HCT116 (cell line): ENCODE data around the gene DMD. TPM values are rescaled to one million over a fixed set of nuclear protein-coding genes. Genes with fewer than 3 reads are reported as not detected.

Experiments used
- ATAC-seq: fragments of 200-7000 bp; cut with Tn5 transposase; 2 replicates; pipeline ENCODE4 v1.9.1; 2020; ENCODE audit warnings: mild to moderate bottlenecking, moderate library complexity
- BruUV-seq: library from RNA; stranded (reverse); fragments of 400-500 nt; replicated peaks from 2 replicates; lab custom pipeline; 2021; lab: Mats Ljungman, UMichigan
- CTCF ChIA-PET: fragments of 300-600 bp; sonication (Branson Sonifier 250); formaldehyde crosslinking; loops from one replicate; lab custom pipeline; 2021; ENCODE audit warnings: antibody characterized with exemption; lab: Charles Lee
- POLR2A ChIA-PET: fragments of 300-600, 350-600 bp; sonication (Branson Sonifier 250); formaldehyde crosslinking; loops from one replicate; lab custom pipeline; 2021; ENCODE audit warnings: antibody characterized with exemption; lab: Charles Lee
- RAD21 ChIA-PET, 2 experiments: fragments of 300-600 bp; sonication (Branson Sonifier 250); formaldehyde crosslinking; loops; one replicate each; lab custom pipeline; 2023; ENCODE audit warnings: low total read pairs in 2 of 2; ENCODE audit not compliant: uncharacterized antibody in 2 of 2, unreplicated experiment in 2 of 2, low non-redundant PET in 1 of 2; lab: Charles Lee
- DNase-seq: peaks from one replicate; pipeline ENCODE4 v3.0.0-alpha.2; 2010; ENCODE audit warnings: low read depth, low spot score
- H2AFZ ChIP-seq: fragments of 200-600 bp; shearing (Covaris generic), sonication (generic); 2 replicates; pipeline ENCODE4 v1.6.1; 2017; ENCODE audit warnings: low read depth, mixed run types, mixed read lengths, antibody characterized with exemption, low read length; ENCODE audit not compliant: poor library complexity, severe bottlenecking
- H3K27ac ChIP-seq: 2 replicates; pipeline ENCODE4 v1.5.1; 2012; ENCODE audit warnings: low read depth, low read length
- H3K27me3 ChIP-seq: fragments of 200-600 bp; sonication (generic); 2 replicates; pipeline ENCODE4 v1.6.1; 2016; ENCODE audit warnings: mixed run types, low read length, mixed read lengths; ENCODE audit not compliant: insufficient read depth
- H3K36me3 ChIP-seq, 2 experiments: fragments of 200-500 bp in 1 of 2; fragments of 200-600 bp in 1 of 2; sonication (Bioruptor generic) in 1 of 2; sonication (generic) in 1 of 2; 2 replicates each; pipeline versions ENCODE4 v1.5.1 to v1.6.1; 2014 to 2016; ENCODE audit warnings: low read length in 2 of 2, inconsistent platforms in 1 of 2, mixed read lengths in 1 of 2, mixed run types in 1 of 2; ENCODE audit not compliant: insufficient read depth in 2 of 2, control insufficient read depth in 1 of 2
- H3K4me1 ChIP-seq, 2 experiments: fragments of 200-600 bp in 1 of 2; sonication (generic) in 1 of 2; 2 replicates each; pipeline versions ENCODE4 v1.5.1 to v1.6.1; 2012 to 2017; ENCODE audit warnings: low read length in 2 of 2, inconsistent platforms in 1 of 2, mild to moderate bottlenecking in 1 of 2, mixed read lengths in 1 of 2, mixed run types in 1 of 2, moderate library complexity in 1 of 2; ENCODE audit not compliant: insufficient read depth in 2 of 2, control insufficient read depth in 1 of 2
- H3K4me2 ChIP-seq: fragments of 200-600 bp; sonication (generic); 2 replicates; pipeline ENCODE4 v1.6.1; 2017; ENCODE audit warnings: mixed run types, low read length, mixed read lengths
- H3K4me3 ChIP-seq, 2 experiments: fragments of 200-600 bp in 1 of 2; sonication (generic) in 1 of 2; replicated peaks in 1 of 2; 2 replicates each; pipeline ENCODE4 v1.5.1; 2011 to 2016; ENCODE audit warnings: low read length in 2 of 2, control low read depth in 1 of 2, low read depth in 1 of 2, mild to moderate bottlenecking in 1 of 2, mixed read lengths in 1 of 2, mixed run types in 1 of 2
- H3K79me2 ChIP-seq: fragments of 200-600 bp; sonication (generic); 2 replicates; pipeline ENCODE4 v1.6.1; 2017; ENCODE audit warnings: mild to moderate bottlenecking, mixed run types, low read length, moderate library complexity, mixed read lengths; ENCODE audit not compliant: insufficient read depth
- H3K9ac ChIP-seq: fragments of 200-600 bp; sonication (generic); 2 replicates; pipeline ENCODE4 v1.6.1; 2016; ENCODE audit warnings: low read length, mixed read lengths
- H3K9me2 ChIP-seq: fragments of 200-600 bp; sonication (generic), shearing (Covaris generic); 2 replicates; pipeline ENCODE4 v1.6.1; 2017; ENCODE audit warnings: mixed run types, mild to moderate bottlenecking, moderate library complexity; ENCODE audit not compliant: insufficient read depth
- H3K9me3 ChIP-seq, 2 experiments: fragments of 200-500 bp in 1 of 2; fragments of 200-600 bp in 1 of 2; sonication (Bioruptor generic) in 1 of 2; sonication (generic) in 1 of 2; 2 replicates each; pipeline ENCODE4 v1.6.1; 2014 to 2017; ENCODE audit warnings: low read length in 2 of 2, mixed read lengths in 2 of 2, inconsistent platforms in 1 of 2, low read depth in 1 of 2, mild to moderate bottlenecking in 1 of 2, mixed run types in 1 of 2, moderate library complexity in 1 of 2; ENCODE audit not compliant: control insufficient read depth in 1 of 2, insufficient read depth in 1 of 2
- H4K20me1 ChIP-seq: fragments of 200-600 bp; sonication (generic), shearing (Covaris generic); 2 replicates; pipeline ENCODE4 v1.6.1; 2017; ENCODE audit warnings: mixed run types, mild to moderate bottlenecking, moderate library complexity; ENCODE audit not compliant: insufficient read depth
- ATF3 ChIP-seq: IDR thresholded peaks from 2 replicates; pipeline ENCODE4 v1.6.1; 2012
- EZH2 ChIP-seq: fragments of 200-600 bp; sonication (generic); IDR thresholded peaks from 2 replicates; pipeline ENCODE4 v1.6.1; 2017; ENCODE audit warnings: antibody characterized with exemption, mixed run types
- EZH2phosphoT487 ChIP-seq: fragments of 200-600 bp; IDR thresholded peaks from 2 replicates; pipeline ENCODE4 v1.6.1; 2018; ENCODE audit warnings: antibody characterized with exemption, borderline replicate concordance
- FOSL1 ChIP-seq: IDR thresholded peaks from 2 replicates; pipeline ENCODE4 v1.6.1; 2012; ENCODE audit warnings: low read depth
- JUND ChIP-seq: IDR thresholded peaks from 2 replicates; pipeline ENCODE4 v1.6.1; 2012
- RAD21 ChIP-seq: IDR thresholded peaks from 2 replicates; pipeline ENCODE4 v1.6.1; 2012; ENCODE audit warnings: low read depth, mild to moderate bottlenecking
- REST ChIP-seq: IDR thresholded peaks from 2 replicates; pipeline ENCODE4 v1.6.1; 2012; ENCODE audit warnings: low read depth
- SRF ChIP-seq: IDR thresholded peaks from 2 replicates; pipeline ENCODE4 v1.6.1; 2012; ENCODE audit warnings: low read depth
- TCF7L2 ChIP-seq: IDR thresholded peaks from 2 replicates; pipeline ENCODE4 v1.7.0; 2011; ENCODE audit warnings: borderline replicate concordance, inconsistent platforms; ENCODE audit not compliant: insufficient read depth, insufficient read length; ENCODE audit errors: extremely low read depth
- YY1 ChIP-seq: IDR thresholded peaks from 2 replicates; pipeline ENCODE4 v1.6.1; 2011; ENCODE audit warnings: low read length, low read depth, moderate library complexity, mild to moderate bottlenecking; ENCODE audit not compliant: insufficient replicate concordance; ENCODE audit errors: extremely low read depth
- ZNF274 ChIP-seq: fragments of 200-500 bp; sonication (Bioruptor generic); IDR thresholded peaks from 2 replicates; pipeline ENCODE4 v1.6.1; 2014; ENCODE audit warnings: mild to moderate bottlenecking, low read depth, low read length, inconsistent platforms
- intact Hi-C: fragments of 100-400 bp; cut with micrococcal nuclease; formaldehyde crosslinking; loops from 2 replicates; pipeline ENCODE4 v1.10.0; 2022
- total RNA-seq: library from RNA; stranded (reverse); gene quantifications from one replicate; pipeline ENCODE4 v1.2.1, GENCODE V29; 2021; ENCODE audit not compliant: unreplicated experiment
- TF ChIP-seq, protein P1 (sequence below), 3 experiments: fragments of 200-600 bp in 1 of 3; sonication (generic) in 1 of 3; IDR thresholded peaks in 2 of 3; conservative IDR thresholded peaks in 1 of 3; 2 replicates each; pipeline ENCODE4 v1.5.1; 2012 to 2017; ENCODE audit warnings: low read depth in 2 of 3, low read length in 2 of 3, antibody characterized with exemption in 1 of 3, borderline replicate concordance in 1 of 3, control low read depth in 1 of 3, mild to moderate bottlenecking in 1 of 3, mixed read lengths in 1 of 3, mixed run types in 1 of 3, moderate library complexity in 1 of 3; ENCODE audit not compliant: insufficient read depth in 1 of 3

The DMD gene
- total RNA-seq, 1 experiment from 2014 or later = 0.05 TPM

- BruUV-seq = no TSS peak
- CTCF ChIA-PET = no interaction called here
- intact Hi-C loops = no loop called here
Observed at GRCh38 chrX:31298916-31299315, 1912.4 kb downstream of the DMD start.

DNA sequence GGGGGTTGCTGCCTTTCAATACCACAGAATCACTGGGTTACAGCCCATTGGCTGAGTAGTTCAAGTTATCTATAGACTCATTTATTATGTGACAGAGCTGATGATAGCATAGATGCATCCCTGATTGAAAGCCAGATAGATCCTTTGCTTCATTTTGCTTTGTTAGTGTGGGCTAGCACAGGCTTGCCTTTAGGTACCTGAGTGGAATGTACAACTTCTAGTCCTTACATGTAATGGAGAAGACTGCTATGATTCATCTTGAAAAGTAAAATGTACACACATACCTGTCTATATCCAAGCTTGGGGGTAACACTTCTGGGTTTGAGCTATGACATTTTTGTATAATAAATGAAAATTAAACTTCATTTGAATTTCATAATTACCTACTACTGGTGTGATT lies 1913.5 kb downstream of the DMD start:
- Histone ChIP-seq H3K4me2 (no peak overlapping the region), H3K9ac (no peak overlapping the region), H3K9me3 (no peaks in the 10 kb centered on the region), H2AFZ (no peak overlapping the region), H3K27ac (no peak overlapping the region), H3K27me3 (no peaks in the 10 kb centered on the region), H3K79me2 (no peaks in the 10 kb centered on the region), H3K9me2 (no peaks in the 10 kb centered on the region), H3K4me3 (no peak overlapping the region), H3K4me1 (no peaks in the 10 kb centered on the region), H4K20me1 (no peaks in the 10 kb centered on the region), H3K36me3 (no peaks in the 10 kb centered on the region)
- DNase-seq (no peak), ATAC-seq (no peak)
- ChIA-PET CTCF (no interaction called here), POLR2A (no interaction called here), RAD21 (no interaction called here)
- BruUV-seq = no TSS peak
- intact Hi-C loops = no loop called here
- TF ChIP-seq TCF7L2 (no peak), FOSL1 (no peak), ZNF274 (no peak), JUND (no peak), EZH2phosphoT487 (no peak), EZH2 (no peak), REST (no peak), YY1 (no peak), RAD21 (no peak), ATF3 (no peak)
- TF ChIP-seq, protein P1, sequence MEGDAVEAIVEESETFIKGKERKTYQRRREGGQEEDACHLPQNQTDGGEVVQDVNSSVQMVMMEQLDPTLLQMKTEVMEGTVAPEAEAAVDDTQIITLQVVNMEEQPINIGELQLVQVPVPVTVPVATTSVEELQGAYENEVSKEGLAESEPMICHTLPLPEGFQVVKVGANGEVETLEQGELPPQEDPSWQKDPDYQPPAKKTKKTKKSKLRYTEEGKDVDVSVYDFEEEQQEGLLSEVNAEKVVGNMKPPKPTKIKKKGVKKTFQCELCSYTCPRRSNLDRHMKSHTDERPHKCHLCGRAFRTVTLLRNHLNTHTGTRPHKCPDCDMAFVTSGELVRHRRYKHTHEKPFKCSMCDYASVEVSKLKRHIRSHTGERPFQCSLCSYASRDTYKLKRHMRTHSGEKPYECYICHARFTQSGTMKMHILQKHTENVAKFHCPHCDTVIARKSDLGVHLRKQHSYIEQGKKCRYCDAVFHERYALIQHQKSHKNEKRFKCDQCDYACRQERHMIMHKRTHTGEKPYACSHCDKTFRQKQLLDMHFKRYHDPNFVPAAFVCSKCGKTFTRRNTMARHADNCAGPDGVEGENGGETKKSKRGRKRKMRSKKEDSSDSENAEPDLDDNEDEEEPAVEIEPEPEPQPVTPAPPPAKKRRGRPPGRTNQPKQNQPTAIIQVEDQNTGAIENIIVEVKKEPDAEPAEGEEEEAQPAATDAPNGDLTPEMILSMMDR (IDR thresholded peaks at IDR 0.05 in 2 of 3, conservative IDR thresholded peaks at IDR 0.05 in 1 of 3; ENCODE audit: borderline replicate concordance in 1 of 3, insufficient read depth in 1 of 3, low read depth in 2 of 3, low read length in 2 of 3) = no peak

More at GRCh38 chrX:31298916-31299315, 1912.4 kb downstream of the DMD start:
- no peaks in the 10 kb centered on the region for H3K36me3 ChIP-seq
- no peak overlapping the region for H3K4me2 ChIP-seq
- ChIA-PET POLR2A (no interaction called here), RAD21 (no interaction called here)
- H3K79me2 ChIP-seq = no peaks in the 10 kb centered on the region
- H3K9ac ChIP-seq = no peak overlapping the region
- H3K27me3 ChIP-seq = no peaks in the 10 kb centered on the region
- H3K4me3 ChIP-seq = no peak overlapping the region
- no peak for DNase-seq
- H3K9me2 ChIP-seq = no peaks in the 10 kb centered on the region
- no peak for TF ChIP-seq EZH2
- no peak for TF ChIP-seq JUND
- no peak for TF ChIP-seq TCF7L2
- TF ChIP-seq ATF3 = no peak
- TF ChIP-seq SRF = no peak
- ATAC-seq = no peak
- H3K4me1 ChIP-seq = no peaks in the 10 kb centered on the region
- no peaks in the 10 kb centered on the region for H3K9me3 ChIP-seq
- H2AFZ ChIP-seq = no peak overlapping the region
- H4K20me1 ChIP-seq = no peaks in the 10 kb centered on the region
- H3K27ac ChIP-seq = no peak overlapping the region
